K562 (cell line): ENCODE measurements around the gene TIMM44. TPM values are rescaled to one million over a fixed set of nuclear protein-coding genes. Genes with fewer than 3 reads are reported as not detected.
A peak's percentile ranks its signal among the peaks of the same experiment; 100 is the strongest.

Experiments
- ARID4B ChIP-seq: sonication (generic); formaldehyde crosslinking; IDR thresholded peaks from 2 replicates; pipeline ENCODE4 v1.8.0; 2022; ENCODE audit warnings: mild to moderate bottlenecking, missing genetic modification reagents
- HMGXB4 ChIP-seq: sonication (generic); formaldehyde crosslinking; IDR thresholded peaks from 2 replicates; pipeline ENCODE4 v1.8.1; 2023; ENCODE audit warnings: mild to moderate bottlenecking, missing genetic modification reagents
- KLF13 ChIP-seq: fragments of 450-650 bp; IDR thresholded peaks from 2 replicates; pipeline ENCODE4 v1.6.1; 2016; ENCODE audit warnings: missing genetic modification characterization, low read depth, mild to moderate bottlenecking, missing compliant biosample characterization, moderate library complexity, borderline replicate concordance
- MCM7 ChIP-seq, 2 experiments: fragments of 450-650 bp; IDR thresholded peaks; 2 replicates each; pipeline ENCODE4 v1.6.1; 2016 to 2018
- MITF ChIP-seq: IDR thresholded peaks from 2 replicates; pipeline ENCODE4 v1.6.1; 2014; ENCODE audit warnings: antibody characterized with exemption
- NRF1 ChIP-seq, 2 experiments: fragments of 450-650 bp; IDR thresholded peaks in 1 of 2; conservative IDR thresholded peaks in 1 of 2; 2 replicates each; pipeline ENCODE4 v1.6.1; 2014; ENCODE audit warnings: mild to moderate bottlenecking in 2 of 2
- POLR2G ChIP-seq: fragments of 200-400 bp; formaldehyde crosslinking; IDR thresholded peaks from 2 replicates; pipeline ENCODE4 v1.6.1; 2017; ENCODE audit warnings: low read depth, mild to moderate bottlenecking, antibody characterized with exemption, low read length, moderate library complexity
- ZSCAN32 ChIP-seq: fragments of 450-650 bp; formaldehyde crosslinking; IDR thresholded peaks from 2 replicates; pipeline ENCODE4 v1.4.0; 2020; ENCODE audit warnings: mild to moderate bottlenecking, moderate library complexity
- polyA plus RNA-seq, 8 experiments: library from polyadenylated mRNA; depleted of rRNA in 4 of 8; stranded (reverse) in 5 of 8; unstranded in 3 of 8; fragments of >200 nt; fragmentation: Nextera tagmentation in 2 of 8; fragmentation: Illumina TruSeq in 1 of 8; extraction: Ambion mirVana in 2 of 8; extraction: Trizol in 1 of 8; gene quantifications; 2 replicates each; pipeline versions ENCODE4 v1.2.1 to v1.2.3, GENCODE V29; 2011 to 2014; ENCODE audit warnings: inconsistent platforms in 1 of 8, missing spikeins in 1 of 8
- total RNA-seq, 7 experiments: library from RNA; depleted of rRNA in 6 of 7; stranded (reverse); fragments of >200 nt in 6 of 7; fragmentation: Illumina TruSeq in 2 of 7; extraction: Trizol in 2 of 7; gene quantifications; 2 replicates each; pipeline versions ENCODE4 v1.2.1 to v1.2.3, GENCODE V29; 2011 to 2021; ENCODE audit warnings: low replicate concordance in 1 of 7

Gene TIMM44
- total and polyA plus RNA-seq, 9 of the 15 experiments (the other 6 are each of a cell fraction or from before 2014, with no cell fraction given), result 10.3 to 231 (median 89.3) TPM

- TF ChIP-seq KLF13 (tag) (no peak), ARID4B (CRISPR knock-in tag) (no peak), NRF1 (conservative IDR thresholded peaks at IDR 0.05 in 1 of 2, IDR thresholded peaks at IDR 0.05 in 1 of 2) (no peak), ZSCAN32 (CRISPR knock-in tag) (no peak), MITF (no peak), HMGXB4 (CRISPR knock-in tag) (no peak), MCM7 (IDR thresholded peaks at IDR 0.05) (no peak), POLR2G (peak; percentile 79)
These were observed 15.7 kb downstream of the TIMM44 start (continued) for GRCh38 chr19:7927605-7928333.
